PC-3 (cell line): ENCODE data around the gene SMIM14.

Experiments
- CTCF ChIP-seq: fragments of 300-600 bp; sonication (generic); conservative IDR thresholded peaks from 2 replicates; pipeline ENCODE4 v1.5.1; 2017; ENCODE audit warnings: antibody characterized with exemption, low read depth, mild to moderate bottlenecking, low read length
- EZH2 ChIP-seq: fragments of 300-600 bp; sonication (generic); IDR thresholded peaks from one replicate; pipeline ENCODE4 v1.6.1; 2017; ENCODE audit warnings: antibody characterized with exemption, mild to moderate bottlenecking, low read length; ENCODE audit not compliant: unreplicated experiment

- TF ChIP-seq CTCF (no peak), EZH2 (no peak)
Observed at GRCh38 chr4:39562792-39563191, 75.9 kb downstream of the SMIM14 start.
